ENCODE measurements around the gene UFSP2. TPM values are rescaled to one million over a fixed set of nuclear protein-coding genes. Genes with fewer than 3 reads are reported as not detected.

The UFSP2 gene
- total RNA-seq, 1 donor: 43.4 TPM

- H3K79me2 ChIP-seq (ENCODE audit: insufficient read depth, low read length): no peaks in the 10 kb centered on the region
- TF ChIP-seq, protein P1, sequence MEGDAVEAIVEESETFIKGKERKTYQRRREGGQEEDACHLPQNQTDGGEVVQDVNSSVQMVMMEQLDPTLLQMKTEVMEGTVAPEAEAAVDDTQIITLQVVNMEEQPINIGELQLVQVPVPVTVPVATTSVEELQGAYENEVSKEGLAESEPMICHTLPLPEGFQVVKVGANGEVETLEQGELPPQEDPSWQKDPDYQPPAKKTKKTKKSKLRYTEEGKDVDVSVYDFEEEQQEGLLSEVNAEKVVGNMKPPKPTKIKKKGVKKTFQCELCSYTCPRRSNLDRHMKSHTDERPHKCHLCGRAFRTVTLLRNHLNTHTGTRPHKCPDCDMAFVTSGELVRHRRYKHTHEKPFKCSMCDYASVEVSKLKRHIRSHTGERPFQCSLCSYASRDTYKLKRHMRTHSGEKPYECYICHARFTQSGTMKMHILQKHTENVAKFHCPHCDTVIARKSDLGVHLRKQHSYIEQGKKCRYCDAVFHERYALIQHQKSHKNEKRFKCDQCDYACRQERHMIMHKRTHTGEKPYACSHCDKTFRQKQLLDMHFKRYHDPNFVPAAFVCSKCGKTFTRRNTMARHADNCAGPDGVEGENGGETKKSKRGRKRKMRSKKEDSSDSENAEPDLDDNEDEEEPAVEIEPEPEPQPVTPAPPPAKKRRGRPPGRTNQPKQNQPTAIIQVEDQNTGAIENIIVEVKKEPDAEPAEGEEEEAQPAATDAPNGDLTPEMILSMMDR (IDR thresholded peaks at IDR 0.05; ENCODE audit: extremely low read depth, low read depth, low read length): no peak
- H3K36me3 ChIP-seq (ENCODE audit: insufficient read depth, low read length): peaks cover 23% of the 10 kb centered on the region
- H3K27me3 ChIP-seq (ENCODE audit: insufficient read depth, low read length): no peaks in the 10 kb centered on the region
- no peak overlapping the region for H2AFZ ChIP-seq (ENCODE audit: low read length)
- no peak overlapping the region for H3K4me2 ChIP-seq (ENCODE audit: insufficient read depth, low read length)
- H4K20me1 ChIP-seq (ENCODE audit: insufficient read depth, low read length): no peaks in the 10 kb centered on the region
- H3K4me3 ChIP-seq (ENCODE audit: insufficient read depth, low read length): no peak overlapping the region
- no peak for DNase-seq (ENCODE audit: insufficient read length, low spot score, missing footprints)
- no peak overlapping the region for H3K27ac ChIP-seq (ENCODE audit: low read depth, low read length)
- no peaks in the 10 kb centered on the region for H3K9me3 ChIP-seq (ENCODE audit: low read depth, low read length)
- H3K4me1 ChIP-seq (ENCODE audit: insufficient read depth, low read length): peaks cover 6% of the 10 kb centered on the region
These were observed 46.2 kb downstream of the UFSP2 start for GRCh38 chr4:185379326-185380295.

DNA sequence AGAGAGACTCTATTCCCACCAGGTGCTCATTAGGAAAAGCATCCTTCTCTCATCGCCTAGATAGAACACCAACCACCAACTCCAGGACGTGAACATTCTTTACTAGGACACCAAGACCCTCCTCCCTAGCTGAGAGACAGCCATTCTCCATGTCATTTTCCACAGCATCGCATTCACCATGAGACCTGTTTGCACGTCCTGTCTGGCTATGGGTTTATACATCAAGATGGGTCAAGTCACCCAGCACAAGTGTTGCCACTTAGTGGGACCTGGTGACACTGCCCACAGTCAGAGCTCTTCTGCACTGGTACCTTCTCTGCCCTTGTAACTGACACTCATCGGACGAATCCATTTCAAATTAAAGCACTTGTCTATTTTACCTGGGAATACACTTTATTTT, 47.5 kb downstream of the UFSP2 start:
- DNase-seq (ENCODE audit: insufficient read length, low spot score, missing footprints): no peak
- Histone ChIP-seq H2AFZ (ENCODE audit: low read length) (no peak overlapping the region), H3K4me2 (ENCODE audit: insufficient read depth, low read length) (no peak overlapping the region), H3K27ac (ENCODE audit: low read depth, low read length) (no peak overlapping the region), H3K9me3 (ENCODE audit: low read depth, low read length) (no peaks in the 10 kb centered on the region), H3K4me3 (ENCODE audit: insufficient read depth, low read length) (no peak overlapping the region), H4K20me1 (ENCODE audit: insufficient read depth, low read length) (no peaks in the 10 kb centered on the region), H3K27me3 (ENCODE audit: insufficient read depth, low read length) (no peaks in the 10 kb centered on the region), H3K36me3 (ENCODE audit: insufficient read depth, low read length) (peaks cover 28% of the 10 kb centered on the region), H3K4me1 (ENCODE audit: insufficient read depth, low read length) (peaks cover 6% of the 10 kb centered on the region), H3K79me2 (ENCODE audit: insufficient read depth, low read length) (no peaks in the 10 kb centered on the region)
- TF ChIP-seq, protein P1 (IDR thresholded peaks at IDR 0.05; ENCODE audit: extremely low read depth, low read depth, low read length): no peak

GRCh38 chr4:185374573-185374972, 51.2 kb downstream of the UFSP2 start:
- no peak overlapping the region for H3K4me2 ChIP-seq (ENCODE audit: insufficient read depth, low read length)
- peaks cover 57% of the 10 kb centered on the region for H3K36me3 ChIP-seq (ENCODE audit: insufficient read depth, low read length)
- H3K27me3 ChIP-seq (ENCODE audit: insufficient read depth, low read length): no peaks in the 10 kb centered on the region
- no peaks in the 10 kb centered on the region for H4K20me1 ChIP-seq (ENCODE audit: insufficient read depth, low read length)
- no peaks in the 10 kb centered on the region for H3K4me1 ChIP-seq (ENCODE audit: insufficient read depth, low read length)
- H3K9me3 ChIP-seq (ENCODE audit: low read depth, low read length): no peaks in the 10 kb centered on the region
- H3K27ac ChIP-seq (ENCODE audit: low read depth, low read length): no peak overlapping the region
- H2AFZ ChIP-seq (ENCODE audit: low read length): no peak overlapping the region
- no peak overlapping the region for H3K4me3 ChIP-seq (ENCODE audit: insufficient read depth, low read length)
- TF ChIP-seq, protein P1 (IDR thresholded peaks at IDR 0.05; ENCODE audit: extremely low read depth, low read depth, low read length): no peak
- DNase-seq (ENCODE audit: insufficient read length, low spot score, missing footprints): no peak
- H3K79me2 ChIP-seq (ENCODE audit: insufficient read depth, low read length): no peaks in the 10 kb centered on the region

DNA sequence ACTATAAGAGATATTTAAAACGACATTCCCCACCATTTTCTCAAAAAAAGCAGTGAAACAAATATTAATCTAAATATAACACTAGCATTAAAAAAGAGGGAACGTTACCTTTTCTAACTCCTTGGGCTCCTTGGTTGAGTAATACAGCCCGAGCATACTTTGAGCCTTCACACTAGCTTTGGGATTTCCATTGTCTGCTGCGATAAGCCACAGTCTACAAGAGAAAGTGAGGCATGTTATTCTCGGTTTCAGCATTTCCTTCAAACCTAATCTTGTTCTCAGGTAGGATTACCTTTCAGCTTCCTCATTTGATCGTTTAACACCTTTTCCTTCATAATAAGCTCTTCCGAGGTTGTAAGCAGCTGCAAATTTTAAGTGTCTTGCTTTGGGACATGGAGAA, 51.7 kb downstream of the UFSP2 start:
- no peaks in the 10 kb centered on the region for H3K79me2 ChIP-seq (ENCODE audit: insufficient read depth, low read length)
- H3K4me3 ChIP-seq (ENCODE audit: insufficient read depth, low read length): no peak overlapping the region
- H3K27ac ChIP-seq (ENCODE audit: low read depth, low read length): no peak overlapping the region
- DNase-seq (ENCODE audit: insufficient read length, low spot score, missing footprints): no peak
- H3K27me3 ChIP-seq (ENCODE audit: insufficient read depth, low read length): no peaks in the 10 kb centered on the region
- H3K4me1 ChIP-seq (ENCODE audit: insufficient read depth, low read length): no peaks in the 10 kb centered on the region
- peaks cover 57% of the 10 kb centered on the region for H3K36me3 ChIP-seq (ENCODE audit: insufficient read depth, low read length)
- H4K20me1 ChIP-seq (ENCODE audit: insufficient read depth, low read length): no peaks in the 10 kb centered on the region
- H3K4me2 ChIP-seq (ENCODE audit: insufficient read depth, low read length): no peak overlapping the region
- H3K9me3 ChIP-seq (ENCODE audit: low read depth, low read length): no peaks in the 10 kb centered on the region
- no peak overlapping the region for H2AFZ ChIP-seq (ENCODE audit: low read length)
- TF ChIP-seq, protein P1 (IDR thresholded peaks at IDR 0.05; ENCODE audit: extremely low read depth, low read depth, low read length): no peak

Measured in osteoblast (primary cell).